PC-9 (cell line): Measurements from ENCODE around the gene PRDX1. TPM values are rescaled to one million over a fixed set of nuclear protein-coding genes. Genes with fewer than 3 reads are reported as not detected.

Experiments
- BruUV-seq: library from RNA; stranded (reverse); fragments of 400-500 nt; replicated peaks from 2 replicates; lab custom pipeline; 2021; lab: Mats Ljungman, UMichigan
- CTCF ChIA-PET: fragments of 300-600 bp; sonication (Branson Sonifier 250); formaldehyde crosslinking; loops from one replicate; lab custom pipeline; 2022; ENCODE audit warnings: antibody characterized with exemption; lab: Charles Lee
- POLR2A ChIA-PET: fragments of 300-600 bp; sonication (Branson Sonifier 250); formaldehyde crosslinking; loops from one replicate; lab custom pipeline; 2022; ENCODE audit warnings: antibody characterized with exemption; ENCODE audit not compliant: unreplicated experiment; lab: Charles Lee
- DNase-seq, 2 experiments: peaks; one replicate each; pipeline versions ENCODE4 v3.0.0 to v3.0.0-alpha.2; 2015 to 2022; ENCODE audit warnings: mixed read lengths in 1 of 2
- H2AFZ ChIP-seq: fragments of 200-600 bp; sonication (generic); 2 replicates; pipeline ENCODE4 v1.8.1; 2017; ENCODE audit warnings: antibody characterized with exemption
- H3F3A ChIP-seq: fragments of 200-600 bp; sonication (generic); 2 replicates; pipeline ENCODE4 v1.8.1; 2017; ENCODE audit warnings: antibody characterized with exemption, mild to moderate bottlenecking, low read depth; ENCODE audit not compliant: insufficient read depth
- H3K27ac ChIP-seq: fragments of 200-600 bp; sonication (generic); 2 replicates; pipeline ENCODE4 v1.6.1; 2016; ENCODE audit warnings: mixed run types
- H3K27me3 ChIP-seq: fragments of 200-600 bp; sonication (generic); 2 replicates; pipeline ENCODE4 v1.6.1; 2016; ENCODE audit warnings: low read depth, mixed run types; ENCODE audit not compliant: insufficient read depth
- H3K36me3 ChIP-seq: fragments of 200-600 bp; sonication (generic); 2 replicates; pipeline ENCODE4 v1.6.1; 2016; ENCODE audit warnings: low read depth, mixed run types
- H3K4me1 ChIP-seq: fragments of 200-600 bp; sonication (generic); replicated peaks from 2 replicates; pipeline ENCODE4 v1.6.1; 2016; ENCODE audit warnings: mixed run types; ENCODE audit not compliant: insufficient read depth
- H3K4me2 ChIP-seq: fragments of 200-600 bp; sonication (generic); 2 replicates; pipeline ENCODE4 v1.6.1; 2017; ENCODE audit warnings: mixed run types
- H3K4me3 ChIP-seq: fragments of 200-600 bp; sonication (generic); 2 replicates; pipeline ENCODE4 v1.6.1; 2016; ENCODE audit warnings: mixed run types
- H3K79me2 ChIP-seq: fragments of 200-600 bp; sonication (generic); 2 replicates; pipeline ENCODE4 v1.6.1; 2017; ENCODE audit warnings: low read depth, mixed run types
- H3K9me2 ChIP-seq: fragments of 200-600 bp; sonication (generic); 2 replicates; pipeline ENCODE4 v1.8.1; 2017; ENCODE audit warnings: mild to moderate bottlenecking; ENCODE audit not compliant: insufficient read depth
- H3K9me3 ChIP-seq: fragments of 200-600 bp; sonication (generic); 2 replicates; pipeline ENCODE4 v1.8.1; 2016; ENCODE audit warnings: low read depth; ENCODE audit not compliant: insufficient read depth
- H4K20me1 ChIP-seq: fragments of 200-600 bp; sonication (generic); 2 replicates; pipeline ENCODE4 v1.8.1; 2017; ENCODE audit not compliant: insufficient read depth
- CTCF ChIP-seq: fragments of 200-600 bp; sonication (generic); conservative IDR thresholded peaks from 2 replicates; pipeline ENCODE4 v1.6.1; 2017; ENCODE audit warnings: mixed run types, antibody characterized with exemption, mild to moderate bottlenecking, moderate library complexity
- EZH2 ChIP-seq: fragments of 200-600 bp; sonication (generic); IDR thresholded peaks from 2 replicates; pipeline ENCODE4 v1.8.0; 2017; ENCODE audit warnings: antibody characterized with exemption, low read depth
- intact Hi-C: fragments of 100-400 bp; cut with micrococcal nuclease; formaldehyde crosslinking; loops from one replicate; pipeline ENCODE4 v1.10.0; 2022; ENCODE audit not compliant: unreplicated experiment
- total RNA-seq: library from RNA; stranded (reverse); gene quantifications from 2 replicates; pipeline ENCODE4 v1.2.3, GENCODE V29; 2021

PRDX1 gene
- total RNA-seq, 1 experiment from 2014 or later: 1,838 TPM

DNA sequence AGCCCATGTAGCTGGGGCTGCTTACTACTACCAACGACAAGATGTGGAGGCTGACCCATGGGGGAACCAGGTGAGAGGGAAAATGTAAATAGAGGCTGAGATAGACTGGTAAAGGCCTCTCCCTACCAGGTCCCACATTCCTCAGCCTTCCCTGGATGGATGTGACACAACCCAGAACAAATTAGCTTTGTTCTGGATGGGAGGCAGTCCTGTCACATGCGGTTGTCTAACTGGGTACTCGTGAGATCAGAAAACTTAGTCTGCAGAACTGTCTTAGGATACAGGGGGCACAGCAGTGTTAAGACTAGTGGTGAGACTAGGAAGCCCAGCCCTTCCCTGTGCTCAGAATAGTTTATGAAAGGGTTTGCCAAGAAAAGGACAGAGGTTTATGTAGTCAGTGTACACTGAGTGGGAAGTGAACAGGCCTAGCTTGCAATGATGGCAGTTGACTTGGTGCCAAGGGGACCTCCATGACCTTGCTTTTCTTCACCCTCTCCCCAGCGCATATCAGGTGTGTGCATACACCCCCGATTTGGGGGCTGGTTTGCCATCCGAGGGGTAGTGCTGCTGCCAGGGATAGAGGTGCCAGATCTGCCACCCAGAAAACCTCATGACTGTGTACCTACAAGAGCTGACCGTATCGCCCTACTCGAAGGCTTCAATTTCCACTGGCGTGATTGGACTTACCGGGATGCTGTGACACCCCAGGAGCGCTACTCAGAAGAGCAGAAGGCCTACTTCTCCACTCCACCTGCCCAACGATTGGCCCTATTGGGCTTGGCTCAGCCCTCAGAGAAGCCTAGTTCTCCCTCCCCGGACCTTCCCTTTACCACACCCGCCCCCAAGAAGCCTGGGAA lies 13.2 kb downstream of the PRDX1 start:
- Histone ChIP-seq H3K4me2 (no peak overlapping the region), H4K20me1 (peaks cover 51% of the 10 kb centered on the region), H3K4me3 (no peak overlapping the region), H3K4me1 (no peaks in the 10 kb centered on the region), H2AFZ (no peak overlapping the region), H3K79me2 (peaks cover 12% of the 10 kb centered on the region; the same call in 1 of the 2 replicates), H3K9me3 (no peaks in the 10 kb centered on the region), H3K36me3 (peaks cover 25% of the 10 kb centered on the region), H3K9me2 (no peaks in the 10 kb centered on the region), H3F3A (peaks cover 80% of the 10 kb centered on the region), H3K27me3 (no peaks in the 10 kb centered on the region), H3K27ac (peak overlapping the region; percentile 7; the same call in 1 of the 2 replicates)
- TF ChIP-seq EZH2 (no peak), CTCF (no peak)
- peak in 1 of 2 experiments; percentile 31 for DNase-seq
- TSS peak; percentile 18 for BruUV-seq
- ChIA-PET POLR2A (interaction anchor here (0.6 kb wide), 2 partner anchors 385 to 1009 kb away, joined by 5 to 9 read pairs; no protein-coding TSS in a partner anchor), CTCF (interaction anchor here (0.6 kb wide), 1 partner anchor 18 kb away, joined by 14 read pairs; no protein-coding TSS in a partner anchor)
- intact Hi-C loops: loop anchor here (10.0 kb wide), 1 partner anchor 296 kb away; the partner anchor contains the start of gene MAST2

- TSS peak; percentile 1 for BruUV-seq
- Histone ChIP-seq H3K27ac (peak overlapping the region; percentile 31; the same call in 1 of the 2 replicates), H3K27me3 (no peaks in the 10 kb centered on the region)
Observed at GRCh38 chr1:45507893-45508292, 13.8 kb downstream of the PRDX1 start.

More at GRCh38 chr1:45507893-45508292, 13.8 kb downstream of the PRDX1 start:
- peaks cover 76% of the 10 kb centered on the region for H3F3A ChIP-seq
- peaks cover 45% of the 10 kb centered on the region for H4K20me1 ChIP-seq
- H3K4me2 ChIP-seq: no peak overlapping the region
- intact Hi-C loops: loop anchor here (10.0 kb wide), 1 partner anchor 297 kb away; the partner anchor contains the start of gene MAST2
- no peak overlapping the region for H2AFZ ChIP-seq
- H3K9me2 ChIP-seq: no peaks in the 10 kb centered on the region
- ChIA-PET CTCF (no interaction called here), POLR2A (interaction anchor here (0.6 kb wide), 1 partner anchor 385 kb away, joined by 5 read pairs; no protein-coding TSS in a partner anchor)
- no peak overlapping the region for H3K4me3 ChIP-seq
- DNase-seq: no peak
- no peaks in the 10 kb centered on the region for H3K4me1 ChIP-seq
- H3K79me2 ChIP-seq: peaks cover 7% of the 10 kb centered on the region; the same call in 1 of the 2 replicates
- H3K9me3 ChIP-seq: no peaks in the 10 kb centered on the region
- H3K36me3 ChIP-seq: peaks cover 20% of the 10 kb centered on the region
- TF ChIP-seq EZH2: no peak
- TF ChIP-seq CTCF: no peak
